GF-D8 (cell line): ENCODE results near the gene SLC9C2.
"Not testable (repeated sequence)": the region's sequence is repeated elsewhere in the genome, so short reads cannot be mapped to it uniquely, and the experiment has no call there.

Experiments
- DNase-seq: peaks from one replicate; lab custom pipeline; 2025; lab: John Stamatoyannopoulos, UW

Gene SLC9C2, protein sequence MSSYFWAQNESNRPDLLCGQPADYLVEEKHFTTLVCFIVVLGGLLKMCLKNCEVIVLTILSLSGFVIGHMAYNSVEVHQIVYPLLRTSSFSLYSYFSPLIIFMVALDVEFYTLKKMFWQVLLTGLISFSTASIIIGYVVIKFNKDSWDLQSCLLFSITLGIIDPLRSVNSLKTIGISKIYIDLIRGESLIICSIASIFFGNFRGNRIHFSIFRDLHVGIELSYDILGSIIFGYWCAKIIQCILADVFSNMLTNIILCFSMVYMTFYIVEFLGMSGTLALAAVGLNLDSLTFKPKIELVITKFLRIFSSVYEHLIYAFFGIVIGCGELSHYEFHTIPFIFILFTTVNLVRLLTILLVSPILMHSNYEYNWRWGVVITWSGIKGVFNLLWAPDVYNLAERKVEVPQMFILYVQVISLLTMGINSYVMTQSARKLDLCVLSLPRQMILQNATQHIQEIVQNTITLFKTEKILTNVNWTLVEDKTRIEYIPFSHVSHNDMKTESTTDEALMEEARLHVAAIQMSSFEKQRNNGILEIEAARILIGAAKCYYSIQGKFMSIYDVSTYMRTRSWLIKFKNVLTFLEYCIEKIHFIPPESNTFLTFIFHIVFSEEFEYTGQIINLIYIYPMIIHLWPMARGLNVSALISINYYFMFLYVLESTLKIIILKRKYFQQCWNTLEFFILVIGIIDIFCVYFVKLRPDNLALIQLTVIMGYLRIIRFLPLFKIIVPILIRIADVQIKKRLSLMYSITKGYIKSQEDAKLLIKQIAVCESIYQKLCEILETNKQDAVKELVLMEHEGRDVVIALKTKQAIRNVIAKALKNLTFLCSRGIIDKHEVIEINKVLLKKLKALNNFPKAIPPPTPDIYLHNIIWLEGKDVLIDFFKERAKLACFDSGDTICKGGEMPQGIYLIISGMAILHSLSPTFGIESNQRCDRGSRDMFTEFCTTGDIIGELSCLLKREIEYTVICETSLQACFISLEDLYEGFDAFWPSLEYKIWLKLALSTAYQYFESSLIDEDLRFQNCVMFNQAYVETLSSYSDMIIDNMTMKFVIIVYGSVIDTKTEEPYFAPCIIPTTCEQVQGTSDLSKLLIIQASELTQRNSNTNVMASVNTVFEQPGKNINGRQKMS

DNA sequence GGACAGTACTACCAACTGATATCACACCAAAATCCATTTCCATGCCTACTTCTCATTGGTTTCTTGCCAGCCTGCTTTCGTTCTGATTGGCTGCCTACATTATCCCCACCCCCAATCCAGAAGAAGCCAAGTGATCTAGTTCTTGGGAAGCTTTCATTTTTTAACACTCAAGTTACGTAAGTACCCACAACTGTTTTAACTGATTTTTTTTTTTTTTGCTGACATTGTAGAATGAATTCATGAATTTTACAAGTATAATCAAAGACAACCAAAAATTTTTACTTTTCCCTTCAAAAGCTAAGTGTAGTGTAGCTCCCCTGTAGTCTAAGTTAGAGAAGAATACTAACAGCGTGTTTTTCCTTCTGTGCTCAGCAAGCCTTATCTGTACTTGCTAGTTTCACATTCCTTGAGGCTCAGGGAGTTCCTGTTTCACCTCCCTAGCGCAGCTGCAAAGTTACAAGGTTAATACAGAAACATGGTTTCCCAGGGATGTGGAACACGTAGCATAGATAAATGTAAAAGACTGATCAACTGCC lies at the start of gene SLC9C2:
TSS of gene SLC9C2 (minus strand) at position 17 of the 536 bp plus-strand sequence. CDS start 1,296 bp downstream, outside the sequence.
- DNase-seq: peak; percentile 28

DNA sequence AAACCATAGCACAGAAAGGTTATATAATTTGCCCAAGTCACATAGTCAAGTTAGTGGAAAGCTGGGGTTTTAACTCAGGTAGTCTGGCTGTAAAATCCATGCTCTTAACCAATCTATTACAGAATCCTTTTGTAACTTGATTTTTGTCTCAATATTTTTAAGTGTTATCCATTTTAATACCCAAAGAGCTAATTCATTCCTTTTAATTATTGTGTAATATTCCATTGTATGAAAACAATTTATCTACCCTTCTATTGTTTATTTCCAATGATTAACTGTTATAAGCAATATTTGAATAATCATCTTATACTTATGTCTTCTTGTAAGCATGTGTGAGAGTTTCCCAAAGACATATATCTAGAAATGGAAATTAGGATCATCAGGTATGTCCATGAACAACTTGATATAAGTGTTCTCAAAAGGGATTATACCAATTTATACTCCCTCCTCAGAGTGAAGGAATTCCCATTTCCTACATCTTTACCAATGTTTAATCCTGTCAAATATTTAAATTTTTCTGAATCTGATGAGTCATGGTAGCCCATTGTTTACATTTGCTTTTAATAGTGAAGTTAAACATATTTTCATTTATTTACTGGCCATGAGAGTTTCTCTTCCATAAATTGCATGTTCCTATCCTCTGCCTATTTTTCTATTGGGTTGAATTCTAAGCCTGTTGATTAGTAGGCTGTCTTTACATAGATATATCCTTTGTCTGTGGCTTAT lies 46.2 kb upstream of the SLC9C2 start:
- DNase-seq: no peak

DNA sequence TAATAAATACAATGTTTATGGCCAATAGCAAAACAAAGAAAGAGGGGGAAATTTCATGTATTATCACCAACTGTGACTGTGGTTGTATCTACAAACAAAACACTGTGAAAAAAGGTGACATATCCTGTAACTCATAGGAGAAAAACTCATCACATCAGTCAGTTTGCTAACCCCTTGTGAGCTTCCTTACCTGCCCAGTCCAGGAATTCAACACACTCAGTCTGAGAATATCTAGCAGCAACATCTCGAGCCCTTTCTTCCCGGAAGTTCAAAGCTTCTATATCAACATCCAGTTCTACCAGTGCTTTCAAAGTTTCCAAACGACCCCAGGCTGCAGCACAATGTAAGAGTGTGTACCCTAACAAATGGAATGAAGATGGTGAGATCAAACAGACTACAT lies 43.8 kb upstream of the SLC9C2 start:
- no peak for DNase-seq

DNA sequence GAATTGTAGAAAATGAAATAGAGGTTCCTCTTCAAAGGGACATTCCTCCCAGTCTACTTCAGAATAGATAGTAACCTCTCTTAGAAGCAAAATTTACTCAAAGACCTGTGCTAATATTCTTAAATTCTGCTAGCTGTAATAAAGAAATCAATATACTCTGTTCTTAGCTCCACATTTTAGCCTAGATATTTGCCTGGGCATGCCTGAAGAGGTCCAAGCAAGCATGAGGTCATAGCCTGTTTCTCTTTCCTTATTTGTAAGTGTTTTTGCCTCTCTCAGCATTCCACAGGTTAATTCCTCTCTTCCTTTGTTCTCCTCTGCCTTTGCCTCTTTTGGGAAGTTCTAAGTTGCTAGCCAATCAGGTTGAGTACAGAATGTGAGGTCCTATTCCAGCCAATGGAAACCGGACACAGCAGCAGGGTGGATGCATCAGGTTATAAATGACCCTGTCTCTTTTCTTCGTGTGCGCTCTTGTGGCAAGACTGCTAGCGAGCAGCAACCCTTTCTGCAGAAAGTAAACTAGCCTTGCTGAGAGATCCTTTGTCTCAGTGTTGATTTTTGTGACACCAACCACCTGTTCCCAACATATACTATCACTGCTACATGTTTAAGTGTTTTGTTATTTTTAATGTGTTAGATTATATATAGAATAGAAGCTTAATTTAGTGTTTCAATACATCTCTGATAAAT lies 39.7 kb upstream of the SLC9C2 start:
- DNase-seq: not testable (repeated sequence)

DNA sequence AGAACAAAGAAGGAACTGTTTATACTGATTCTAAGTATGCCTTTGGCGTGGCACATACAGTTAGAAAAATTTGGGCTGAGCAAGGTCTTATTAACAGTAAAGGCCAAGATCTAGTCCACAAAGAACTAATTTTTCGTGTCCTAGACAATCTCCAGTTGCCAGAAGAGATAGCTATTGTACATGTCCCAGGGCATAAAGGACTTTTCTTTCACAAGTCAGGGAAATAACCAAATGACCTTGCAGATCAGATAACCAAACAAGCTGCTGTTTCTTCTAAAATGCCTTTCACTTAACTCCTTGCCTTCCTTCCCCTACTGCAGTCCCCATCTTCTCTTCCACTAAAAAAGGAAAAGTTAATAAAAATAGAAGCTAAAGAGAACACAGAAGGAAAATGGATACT lies 36.2 kb upstream of the SLC9C2 start:
- DNase-seq: no peak

DNA sequence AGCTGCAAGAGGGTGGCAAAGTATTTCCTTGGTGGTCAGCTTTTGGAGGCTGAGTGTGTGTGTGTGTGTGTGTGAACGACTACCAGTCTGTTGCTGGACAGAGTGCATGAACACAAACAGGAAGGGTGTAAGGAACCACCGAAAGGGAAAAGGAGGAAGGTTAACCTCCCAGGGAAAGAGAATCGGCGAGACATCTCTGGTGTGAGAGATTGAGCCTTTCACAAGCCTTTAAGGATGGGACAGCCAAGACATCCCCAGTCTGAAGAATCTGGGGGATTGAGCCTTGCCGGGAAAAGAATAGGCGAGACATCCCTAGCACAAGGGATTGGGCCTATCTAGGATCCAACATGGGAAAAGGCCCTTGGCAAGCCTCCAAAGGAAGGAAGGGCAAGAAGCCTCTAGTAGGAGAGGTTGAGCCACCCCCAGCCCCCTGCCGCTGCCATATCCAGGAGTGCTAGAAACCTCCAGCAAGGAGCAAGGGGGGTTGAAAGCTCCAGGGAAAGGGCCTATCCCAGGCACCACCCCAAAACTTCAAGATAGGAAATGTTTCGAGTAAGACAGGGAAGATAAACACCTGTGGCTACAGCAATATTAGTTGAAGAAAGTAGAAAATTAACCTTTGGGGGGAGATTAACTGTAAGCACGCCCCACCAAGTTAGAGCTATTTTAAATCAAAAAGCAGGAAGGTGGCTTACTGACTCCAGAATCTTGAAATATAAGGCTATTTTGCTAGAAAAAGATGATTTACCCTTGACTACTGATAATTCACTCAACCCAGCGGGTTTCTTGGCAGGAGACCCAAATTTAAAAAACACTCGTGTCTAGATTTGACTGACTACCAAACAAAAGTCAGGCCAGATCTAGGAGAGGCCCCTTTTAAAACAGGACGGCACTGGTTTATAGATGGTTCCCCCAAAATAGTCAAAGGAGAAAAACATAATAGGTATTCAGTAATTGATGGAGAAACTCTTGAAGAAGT lies 35.5 kb upstream of the SLC9C2 start:
- DNase-seq: no peak

DNA sequence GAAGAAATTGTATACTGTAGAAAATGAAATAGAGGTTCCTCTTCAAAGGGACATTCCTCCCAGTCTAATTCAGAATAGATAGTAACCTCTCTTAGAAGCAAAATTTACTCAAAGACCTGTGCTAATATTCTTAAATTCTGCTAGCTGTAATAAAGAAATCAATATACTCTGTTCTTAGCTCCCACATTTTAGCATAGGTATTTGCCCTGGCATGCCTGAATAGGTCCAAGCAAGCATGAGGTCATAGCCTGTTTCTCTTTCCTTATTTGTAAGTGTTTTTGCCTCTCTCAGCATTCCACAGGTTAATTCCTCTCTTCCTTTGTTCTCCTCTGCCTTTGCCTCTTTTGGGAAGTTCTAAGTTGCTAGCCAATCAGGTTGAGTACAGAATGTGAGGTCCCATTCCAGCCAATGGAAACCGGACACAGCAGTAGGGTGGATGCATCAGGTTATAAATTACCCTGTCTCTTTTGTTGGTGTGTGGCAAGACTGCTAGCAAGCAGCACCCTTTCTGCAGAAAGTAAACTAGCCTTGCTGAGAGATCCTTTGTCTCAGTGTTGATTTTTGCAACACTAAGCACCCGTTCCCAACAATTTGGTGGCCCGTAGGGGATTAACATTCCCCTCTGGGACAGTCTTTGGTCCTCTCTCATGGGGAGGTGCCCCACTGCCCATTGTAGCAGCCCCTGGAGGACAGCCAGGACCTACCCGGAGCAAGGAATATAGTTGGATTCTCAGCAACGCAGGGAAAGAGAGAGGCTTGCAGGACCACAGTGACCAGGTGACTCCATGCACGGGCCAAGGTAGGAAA lies 34.6 kb upstream of the SLC9C2 start:
- not testable (repeated sequence) for DNase-seq

DNA sequence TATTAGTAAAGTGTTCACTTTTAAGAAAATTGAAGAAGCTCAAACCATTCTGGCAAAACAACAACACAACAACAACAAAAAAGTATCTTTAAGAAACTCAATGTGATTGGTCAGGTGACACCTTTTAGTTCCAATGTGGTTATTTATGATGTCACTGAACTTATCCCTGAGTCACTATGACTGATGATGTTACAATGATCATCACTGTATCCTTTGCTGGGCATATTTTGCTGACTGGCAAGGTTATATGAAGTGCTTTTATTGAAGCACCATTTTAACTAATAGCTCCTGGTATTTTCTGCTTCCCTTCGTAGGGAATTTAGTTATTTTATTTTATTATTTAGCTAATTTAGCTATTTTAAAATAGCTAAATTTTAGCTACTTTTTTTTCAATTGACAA lies 32.2 kb upstream of the SLC9C2 start, which contains the start of gene TEX50:
TSS of gene TEX50 (plus strand) at position 223 of the 400 bp plus-strand sequence. CDS start 184 bp downstream, outside the sequence.
- no peak for DNase-seq

DNA sequence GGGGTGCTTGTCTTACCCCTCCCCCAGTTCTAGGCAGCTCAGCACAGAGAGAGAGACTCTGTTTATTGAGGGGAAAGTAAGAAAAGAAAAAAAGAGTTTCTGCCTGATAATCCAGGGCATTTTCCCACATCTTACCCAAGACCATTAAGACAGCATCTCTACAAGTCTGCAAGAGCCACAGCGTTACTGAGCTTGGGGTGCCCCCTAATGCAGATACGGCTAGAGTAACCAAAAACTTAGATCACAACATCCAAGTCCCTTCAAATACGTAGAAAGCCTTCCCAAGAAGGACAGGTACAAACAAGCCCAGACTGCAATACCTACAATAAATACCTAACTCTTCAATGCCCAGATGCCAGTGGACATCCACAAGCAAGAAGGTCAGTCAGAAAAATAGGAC lies 26.0 kb upstream of the SLC9C2 start:
- no peak for DNase-seq

DNA sequence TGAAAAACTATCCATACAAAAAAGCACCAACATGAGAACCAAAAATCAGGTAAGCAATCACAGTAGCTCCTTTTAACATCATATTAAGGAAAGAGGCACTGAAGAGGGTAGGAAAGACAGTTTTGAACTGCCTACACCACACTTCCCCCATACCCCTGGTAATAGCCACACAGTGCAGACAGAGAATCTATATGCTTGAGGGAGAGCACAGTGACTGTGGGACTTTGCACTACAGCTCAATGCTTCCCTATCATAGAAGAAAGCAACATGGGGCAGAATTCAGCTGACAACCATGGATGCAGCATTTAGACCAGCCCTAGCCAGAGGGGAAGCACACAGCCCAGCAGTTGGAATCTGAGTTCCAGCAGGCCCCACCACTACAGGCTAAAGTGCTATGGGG lies 24.4 kb upstream of the SLC9C2 start:
- no peak for DNase-seq

DNA sequence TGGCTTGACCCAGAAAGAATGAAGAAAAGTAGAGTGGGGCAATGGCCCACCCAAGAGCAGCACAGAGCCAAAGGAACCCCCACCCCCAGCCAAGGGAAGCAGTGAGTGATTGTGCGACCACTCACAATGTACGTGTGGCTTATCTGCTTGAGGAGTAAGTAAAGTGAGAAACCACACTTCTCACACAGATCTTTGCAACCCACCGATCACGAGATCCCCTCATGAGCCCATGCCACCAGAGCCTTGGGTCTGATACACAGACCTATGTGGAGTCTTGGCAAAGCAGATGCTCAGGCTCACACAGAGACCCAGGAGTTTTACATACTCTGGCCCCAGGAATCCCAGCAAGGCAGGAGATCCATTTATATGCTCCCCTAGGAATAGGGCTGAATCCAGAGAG lies 14.0 kb upstream of the SLC9C2 start:
- no peak for DNase-seq

DNA sequence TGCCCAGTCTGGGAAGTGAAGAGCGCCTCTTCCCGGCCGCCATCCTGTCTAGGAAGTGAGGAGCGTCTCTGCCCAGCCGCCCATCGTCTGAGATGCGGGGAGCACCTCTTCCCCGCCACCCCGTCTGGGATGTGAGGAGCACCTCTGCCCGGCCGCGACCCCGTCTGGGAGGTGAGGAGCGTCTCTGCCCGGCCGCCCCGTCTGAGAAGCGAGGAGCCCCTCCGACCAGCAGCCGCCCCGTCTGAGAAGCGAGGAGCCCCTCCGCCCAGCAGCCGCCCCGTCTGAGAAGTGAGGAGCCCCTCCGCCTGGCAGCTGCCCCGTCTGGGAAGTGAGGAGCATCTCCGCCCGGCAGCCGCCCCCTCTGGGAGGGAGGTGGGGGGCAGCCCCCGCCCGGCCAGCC lies 10.2 kb upstream of the SLC9C2 start:
- not testable (repeated sequence) for DNase-seq

DNA sequence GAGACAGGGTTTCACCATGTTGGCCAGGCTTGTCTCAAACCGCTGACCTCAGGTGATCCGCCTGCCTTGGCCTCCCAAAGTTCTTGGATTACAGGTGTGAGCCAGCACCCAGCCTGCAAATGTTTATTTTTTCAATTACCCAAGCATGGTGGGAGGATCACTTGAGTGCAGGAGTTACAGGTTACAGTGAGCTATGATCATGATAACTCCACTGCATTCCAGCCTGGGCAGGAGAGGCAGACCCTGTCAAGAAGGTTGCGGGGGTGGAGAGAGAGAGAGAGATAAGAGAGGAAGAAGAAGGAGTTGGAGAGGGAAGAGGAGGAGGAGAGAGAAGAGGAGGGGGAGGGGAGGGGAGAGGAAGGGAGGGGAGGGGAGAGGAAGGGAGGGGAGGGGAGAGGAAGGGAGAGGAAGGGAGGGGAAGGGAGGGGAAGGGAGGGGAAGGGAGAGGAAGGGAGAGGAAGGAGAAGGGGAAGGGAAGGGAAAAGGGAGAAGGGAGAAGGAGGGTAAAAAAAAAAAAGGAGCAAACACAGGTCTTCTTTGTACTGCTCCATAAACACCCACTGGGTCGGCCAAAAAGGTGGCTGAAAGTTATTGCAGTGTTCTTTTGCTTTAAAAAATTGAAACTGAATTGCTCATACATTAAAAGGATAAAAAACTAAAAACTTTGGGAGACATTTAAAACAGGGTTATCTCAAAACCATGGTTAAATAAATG lies 5.8 kb upstream of the SLC9C2 start:
- DNase-seq: no peak

DNA sequence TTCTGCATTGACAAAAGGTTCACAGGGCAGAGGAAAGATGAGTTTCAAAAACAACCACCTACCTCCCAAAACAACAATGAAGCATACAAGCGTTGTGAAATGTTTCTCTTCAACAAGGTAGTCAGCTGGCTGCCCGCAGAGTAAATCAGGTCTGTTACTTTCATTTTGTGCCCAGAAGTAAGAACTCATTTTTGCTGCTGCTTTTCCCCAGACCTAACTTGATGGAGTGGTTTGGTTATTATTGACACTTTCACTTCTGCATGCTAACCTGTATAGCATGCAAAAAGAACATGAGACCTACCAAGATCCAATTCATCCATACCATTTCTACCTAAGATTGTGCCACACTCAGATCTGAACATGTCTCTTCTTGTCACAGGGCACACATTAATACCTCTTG lies 1.3 kb downstream of the SLC9C2 start:
- no peak for DNase-seq

DNA sequence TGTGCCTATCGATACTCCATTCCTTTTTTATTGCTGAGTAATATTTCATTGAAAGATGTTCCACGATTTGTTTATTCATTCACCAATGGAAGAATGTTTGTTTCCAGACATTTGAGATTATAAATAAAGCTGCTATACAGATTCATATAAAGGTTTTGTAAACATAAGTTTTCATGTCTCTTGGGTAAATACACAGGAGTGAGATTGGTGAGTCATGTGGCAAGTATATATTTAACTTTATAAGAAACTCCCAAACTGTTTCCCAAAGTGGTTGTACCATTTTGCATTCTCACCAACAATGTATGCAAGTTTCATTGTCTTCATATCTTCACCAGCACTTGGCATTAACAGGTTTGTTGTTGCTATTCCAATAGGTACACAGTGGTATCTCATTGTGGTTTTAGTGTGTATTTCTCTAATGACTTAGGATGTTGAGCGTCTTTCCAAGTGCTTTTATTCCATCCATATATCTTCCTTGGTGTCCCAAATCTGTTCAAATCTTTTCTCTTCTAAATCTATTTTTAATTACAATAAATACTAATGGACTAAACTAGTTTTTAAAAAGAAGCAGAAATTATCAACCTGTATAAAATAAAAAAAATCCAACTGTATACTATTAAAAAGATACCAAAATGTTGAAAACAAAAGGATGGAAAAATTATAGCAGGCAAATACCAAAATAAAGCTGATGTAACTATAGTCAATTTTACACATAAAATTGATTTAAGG lies 6.6 kb downstream of the SLC9C2 start:
- DNase-seq: no peak

DNA sequence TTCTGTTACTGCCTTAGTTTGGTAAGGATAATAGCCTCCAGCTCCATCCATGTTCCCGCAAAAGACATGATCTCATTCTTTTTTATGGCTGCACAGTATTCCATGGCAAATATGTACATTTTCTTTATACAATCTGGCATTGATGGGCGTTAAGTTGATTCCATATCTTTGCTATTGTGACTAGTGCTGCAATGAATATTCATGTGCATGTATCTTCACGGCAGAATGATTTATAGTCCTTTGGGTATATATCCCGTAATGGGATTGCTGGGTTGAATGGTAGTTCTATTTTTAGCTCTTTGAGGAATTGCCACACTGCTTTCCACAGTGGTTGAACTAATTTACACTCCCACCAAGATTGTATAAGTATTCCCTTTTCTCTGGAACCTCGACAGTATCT lies 11.7 kb downstream of the SLC9C2 start:
- not testable (repeated sequence) for DNase-seq

DNA sequence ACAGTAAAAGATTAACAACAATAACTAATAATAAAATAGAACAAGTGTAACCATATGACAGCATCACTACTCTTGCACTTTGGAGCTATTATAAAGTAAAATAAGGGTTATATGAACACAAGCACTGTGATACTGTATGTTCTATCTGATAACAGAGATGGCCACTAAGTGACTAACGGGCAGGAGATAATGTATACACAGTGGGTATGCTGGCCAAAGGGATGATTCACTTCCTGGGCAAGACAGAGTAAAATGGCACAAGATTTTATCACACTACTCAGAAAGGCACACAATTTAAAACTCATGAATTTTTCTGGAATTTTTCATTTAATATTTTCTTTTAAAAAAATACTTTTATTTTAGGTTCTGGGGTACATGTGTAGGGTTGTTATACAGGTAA lies 12.3 kb downstream of the SLC9C2 start:
- DNase-seq: no peak
